MM.1S (cell line): ENCODE results near the gene NFATC1.

Experiments used
- DNase-seq: peaks from one replicate; pipeline ENCODE4 v3.0.0-alpha.2; 2015
- H2AFZ ChIP-seq: fragments of 300-600 bp; sonication (generic); 2 replicates; pipeline ENCODE4 v1.6.0; 2016; ENCODE audit warnings: antibody characterized with exemption, low read length
- H3F3A ChIP-seq: fragments of 300-600 bp; sonication (generic); 2 replicates; pipeline ENCODE4 v1.6.1; 2016; ENCODE audit warnings: mild to moderate bottlenecking, antibody characterized with exemption, low read length, moderate library complexity, mixed read lengths; ENCODE audit not compliant: insufficient read depth
- H3K27ac ChIP-seq: fragments of 300-600 bp; sonication (generic); 2 replicates; pipeline ENCODE4 v1.5.1; 2016; ENCODE audit warnings: mild to moderate bottlenecking, low read length
- H3K27me3 ChIP-seq: fragments of 300-600 bp; sonication (generic); replicated peaks from 2 replicates; pipeline ENCODE4 v1.6.0; 2016; ENCODE audit warnings: low read length; ENCODE audit not compliant: insufficient read depth
- H3K36me3 ChIP-seq: fragments of 300-600 bp; sonication (generic); replicated peaks from 2 replicates; pipeline ENCODE4 v1.6.1; 2016; ENCODE audit warnings: mild to moderate bottlenecking, low read length, mixed read lengths; ENCODE audit not compliant: insufficient read depth
- H3K4me1 ChIP-seq: fragments of 300-600 bp; sonication (generic); 2 replicates; pipeline ENCODE4 v1.6.1; 2016; ENCODE audit warnings: low read length, mixed read lengths
- H3K4me2 ChIP-seq: fragments of 300-600 bp; sonication (generic); 2 replicates; pipeline ENCODE4 v1.6.0; 2016; ENCODE audit warnings: low read depth, low read length
- H3K4me3 ChIP-seq: fragments of 300-600 bp; sonication (generic); 2 replicates; pipeline ENCODE4 v1.5.1; 2016; ENCODE audit warnings: low read length, mixed read lengths
- H3K79me2 ChIP-seq: fragments of 300-600 bp; sonication (generic); 2 replicates; pipeline ENCODE4 v1.6.1; 2016; ENCODE audit warnings: mixed run types, low read length, mixed read lengths
- H3K9ac ChIP-seq: fragments of 300-600 bp; sonication (generic); 2 replicates; pipeline ENCODE4 v1.6.1; 2016; ENCODE audit warnings: low read length, mixed read lengths
- H3K9me2 ChIP-seq: fragments of 300-600 bp; sonication (generic); replicated peaks from 2 replicates; pipeline ENCODE4 v1.6.1; 2016; ENCODE audit warnings: mild to moderate bottlenecking, low read length, mixed read lengths; ENCODE audit not compliant: insufficient read depth
- H3K9me3 ChIP-seq: fragments of 300-600 bp; sonication (generic); replicated peaks from 2 replicates; pipeline ENCODE4 v1.6.1; 2016; ENCODE audit warnings: mild to moderate bottlenecking, low read length, mixed read lengths; ENCODE audit not compliant: insufficient read depth
- H4K20me1 ChIP-seq: fragments of 300-600 bp; sonication (generic); 2 replicates; pipeline ENCODE4 v1.6.1; 2016; ENCODE audit warnings: mild to moderate bottlenecking, low read length, moderate library complexity, mixed read lengths; ENCODE audit not compliant: insufficient read depth
- EZH2 ChIP-seq: fragments of 300-600 bp; sonication (generic); optimal IDR thresholded peaks from 2 replicates; pipeline ENCODE3; 2017; ENCODE audit warnings: low read depth, mild to moderate bottlenecking, antibody characterized with exemption, low read length, mixed read lengths
- EZH2phosphoT487 ChIP-seq: fragments of 300-600 bp; sonication (generic); IDR thresholded peaks from 2 replicates; pipeline ENCODE4 v1.6.1; 2018; ENCODE audit warnings: antibody characterized with exemption, low read length
- TF ChIP-seq, protein P1 (sequence below): fragments of 300-600 bp; sonication (generic); IDR thresholded peaks from 2 replicates; pipeline ENCODE4 v1.5.1; 2016; ENCODE audit warnings: antibody characterized with exemption, low read length, mixed read lengths

The NFATC1 gene

GRCh38 chr18:79457239-79457638 lies 61.5 kb downstream of the NFATC1 start:
- Histone ChIP-seq H3K4me2 (no peak overlapping the region), H3K9me3 (no peaks in the 10 kb centered on the region), H3K9me2 (no peaks in the 10 kb centered on the region), H3F3A (no peaks in the 10 kb centered on the region), H3K27me3 (no peaks in the 10 kb centered on the region), H3K36me3 (no peaks in the 10 kb centered on the region), H3K79me2 (no peaks in the 10 kb centered on the region), H3K9ac (no peak overlapping the region), H3K4me3 (no peak overlapping the region), H4K20me1 (no peaks in the 10 kb centered on the region), H3K4me1 (no peaks in the 10 kb centered on the region), H2AFZ (no peak overlapping the region), H3K27ac (no peak overlapping the region)
- no peak for TF ChIP-seq EZH2phosphoT487
- TF ChIP-seq EZH2 = no peak
- TF ChIP-seq, protein P1, sequence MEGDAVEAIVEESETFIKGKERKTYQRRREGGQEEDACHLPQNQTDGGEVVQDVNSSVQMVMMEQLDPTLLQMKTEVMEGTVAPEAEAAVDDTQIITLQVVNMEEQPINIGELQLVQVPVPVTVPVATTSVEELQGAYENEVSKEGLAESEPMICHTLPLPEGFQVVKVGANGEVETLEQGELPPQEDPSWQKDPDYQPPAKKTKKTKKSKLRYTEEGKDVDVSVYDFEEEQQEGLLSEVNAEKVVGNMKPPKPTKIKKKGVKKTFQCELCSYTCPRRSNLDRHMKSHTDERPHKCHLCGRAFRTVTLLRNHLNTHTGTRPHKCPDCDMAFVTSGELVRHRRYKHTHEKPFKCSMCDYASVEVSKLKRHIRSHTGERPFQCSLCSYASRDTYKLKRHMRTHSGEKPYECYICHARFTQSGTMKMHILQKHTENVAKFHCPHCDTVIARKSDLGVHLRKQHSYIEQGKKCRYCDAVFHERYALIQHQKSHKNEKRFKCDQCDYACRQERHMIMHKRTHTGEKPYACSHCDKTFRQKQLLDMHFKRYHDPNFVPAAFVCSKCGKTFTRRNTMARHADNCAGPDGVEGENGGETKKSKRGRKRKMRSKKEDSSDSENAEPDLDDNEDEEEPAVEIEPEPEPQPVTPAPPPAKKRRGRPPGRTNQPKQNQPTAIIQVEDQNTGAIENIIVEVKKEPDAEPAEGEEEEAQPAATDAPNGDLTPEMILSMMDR = no peak
- DNase-seq = no peak

DNA sequence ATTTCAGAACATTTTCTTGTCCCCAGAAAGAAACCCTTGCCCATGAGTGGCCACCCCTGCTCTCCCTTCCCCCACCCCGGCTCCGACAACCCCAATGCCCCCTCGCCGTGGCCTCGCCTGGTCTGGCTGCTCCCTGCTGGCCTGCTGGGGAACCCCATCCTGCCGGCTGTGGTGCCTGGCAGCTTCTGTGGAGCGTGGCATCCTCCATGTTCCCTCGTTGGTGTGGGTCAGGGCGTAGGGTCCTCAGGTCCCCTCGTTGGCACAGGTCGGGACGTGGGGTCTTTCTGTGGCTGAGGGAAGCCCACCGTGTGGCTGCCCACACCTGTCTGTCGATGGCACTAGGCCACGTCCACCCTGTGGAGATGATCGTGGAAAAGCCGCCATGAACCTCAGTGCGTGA lies 61.9 kb downstream of the NFATC1 start:
- Histone ChIP-seq H3K9ac (no peak overlapping the region), H3F3A (no peaks in the 10 kb centered on the region), H3K4me3 (no peak overlapping the region), H3K4me1 (no peaks in the 10 kb centered on the region), H3K4me2 (no peak overlapping the region), H2AFZ (no peak overlapping the region), H3K9me3 (no peaks in the 10 kb centered on the region), H3K9me2 (no peaks in the 10 kb centered on the region), H3K27ac (no peak overlapping the region), H4K20me1 (no peaks in the 10 kb centered on the region), H3K79me2 (no peaks in the 10 kb centered on the region), H3K36me3 (no peaks in the 10 kb centered on the region), H3K27me3 (no peaks in the 10 kb centered on the region)
- DNase-seq = no peak
- TF ChIP-seq EZH2 (no peak), EZH2phosphoT487 (no peak)
- TF ChIP-seq, protein P1 = no peak

GRCh38 chr18:79458131-79458838 lies 62.6 kb downstream of the NFATC1 start:
- H3K27ac ChIP-seq = no peak overlapping the region
- no peaks in the 10 kb centered on the region for H3K9me2 ChIP-seq
- no peak for DNase-seq
- H3K4me1 ChIP-seq = no peaks in the 10 kb centered on the region
- no peak for TF ChIP-seq EZH2phosphoT487
- no peak for TF ChIP-seq EZH2
- TF ChIP-seq, protein P1 = no peak
- H2AFZ ChIP-seq = no peak overlapping the region
- no peaks in the 10 kb centered on the region for H3K36me3 ChIP-seq
- no peaks in the 10 kb centered on the region for H3K27me3 ChIP-seq
- H3K9me3 ChIP-seq = no peaks in the 10 kb centered on the region
- no peak overlapping the region for H3K9ac ChIP-seq
- no peaks in the 10 kb centered on the region for H3K79me2 ChIP-seq
- H4K20me1 ChIP-seq = no peaks in the 10 kb centered on the region
- H3K4me3 ChIP-seq = no peak overlapping the region
- no peaks in the 10 kb centered on the region for H3F3A ChIP-seq
- no peak overlapping the region for H3K4me2 ChIP-seq
